Transverse colon (tissue), 4 donors: ENCODE results near the gene TUBB2B.

Experiments
- CTCF ChIP-seq, 5 experiments: fragments of 200-600 bp in 3 of 5; fragments of 450-650 bp in 2 of 5; sonication (generic) in 3 of 5; IDR thresholded peaks; 1 replicate in 2 of 5; 2 replicates in 3 of 5; pipeline ENCODE4 v1.5.1; 2016 to 2017; ENCODE audit warnings: antibody characterized with exemption in 5 of 5, inconsistent platforms in 3 of 5, mild to moderate bottlenecking in 2 of 5, moderate library complexity in 1 of 5
- EP300 ChIP-seq: sonication (generic); formaldehyde crosslinking; IDR thresholded peaks from one replicate; pipeline ENCODE4 v1.6.1; 2017; ENCODE audit warnings: antibody characterized with exemption, low read depth
- POLR2A ChIP-seq: fragments of 450-650 bp; IDR thresholded peaks from one replicate; pipeline ENCODE4 v1.6.1; 2016; ENCODE audit warnings: antibody characterized with exemption, mild to moderate bottlenecking, moderate library complexity
- POLR2AphosphoS5 ChIP-seq, 3 donors: sonication (generic); formaldehyde crosslinking; IDR thresholded peaks; one replicate each; pipeline ENCODE4 v1.6.1; 2016; ENCODE audit warnings: antibody characterized with exemption in 3 of 3

- TF ChIP-seq POLR2A (no peak), POLR2AphosphoS5 (IDR thresholded peaks at IDR 0.05) (no peak), CTCF (IDR thresholded peaks at IDR 0.05) (no peak), EP300 (no peak)
Observed at GRCh38 chr6:3220366-3220765, 7.1 kb downstream of the TUBB2B start.
